OCI-LY1 (cell line): ENCODE data around the gene RAPGEF2.

Experiments
- H2AFZ ChIP-seq: fragments of 200-600 bp; sonication (generic), shearing (Covaris generic); 2 replicates; pipeline ENCODE4 v1.6.0; 2014; ENCODE audit warnings: antibody characterized with exemption, mild to moderate bottlenecking, low read length
- H3F3A ChIP-seq: fragments of 200-600 bp; sonication (generic), shearing (Covaris generic); 2 replicates; pipeline ENCODE4 v1.6.0; 2014; ENCODE audit warnings: mild to moderate bottlenecking, antibody characterized with exemption, low read length, moderate library complexity; ENCODE audit not compliant: insufficient read depth
- H3K27ac ChIP-seq: fragments of 200-600 bp; sonication (generic); 2 replicates; pipeline ENCODE4 v1.5.1; 2014; ENCODE audit warnings: low read length, mixed run types, mild to moderate bottlenecking, low read depth; ENCODE audit not compliant: poor library complexity, severe bottlenecking
- H3K27me3 ChIP-seq: fragments of 200-600 bp; sonication (generic); 2 replicates; pipeline ENCODE4 v1.6.0; 2014; ENCODE audit warnings: antibody characterized with exemption, mild to moderate bottlenecking, low read length, moderate library complexity; ENCODE audit not compliant: insufficient read depth
- H3K36me3 ChIP-seq: fragments of 200-600 bp; sonication (generic); 2 replicates; pipeline ENCODE4 v1.6.1; 2014; ENCODE audit warnings: mild to moderate bottlenecking, antibody characterized with exemption, low read length, moderate library complexity, mixed read lengths; ENCODE audit not compliant: insufficient read depth
- H3K4me1 ChIP-seq: fragments of 200-600 bp; sonication (generic); 2 replicates; pipeline ENCODE4 v1.5.1; 2014; ENCODE audit warnings: mild to moderate bottlenecking, low read length, moderate library complexity; ENCODE audit not compliant: insufficient read depth, severe bottlenecking
- H3K4me2 ChIP-seq: fragments of 200-600 bp; sonication (generic), shearing (Covaris generic); 2 replicates; pipeline ENCODE4 v1.6.1; 2014; ENCODE audit warnings: low read length
- H3K4me3 ChIP-seq: fragments of 200-600 bp; sonication (generic); 2 replicates; pipeline ENCODE4 v1.5.1; 2014; ENCODE audit warnings: low read length, low read depth, mild to moderate bottlenecking, mixed read lengths; ENCODE audit not compliant: poor library complexity, severe bottlenecking
- H3K79me2 ChIP-seq: fragments of 200-600 bp; shearing (Covaris generic); 2 replicates; pipeline ENCODE4 v1.6.1; 2016; ENCODE audit warnings: mixed run types, low read length, mixed read lengths; ENCODE audit not compliant: insufficient read depth
- H3K9ac ChIP-seq: fragments of 200-600 bp; sonication (generic), shearing (Covaris generic); 2 replicates; pipeline ENCODE4 v1.6.1; 2014; ENCODE audit warnings: mild to moderate bottlenecking, low read length, mixed read lengths
- H3K9me2 ChIP-seq: fragments of 200-600 bp; sonication (generic), shearing (Covaris generic); 2 replicates; pipeline ENCODE4 v1.6.1; 2014; ENCODE audit warnings: low read depth, mild to moderate bottlenecking, low read length, mixed read lengths
- H3K9me3 ChIP-seq: fragments of 200-600 bp; shearing (Covaris generic); 2 replicates; pipeline ENCODE4 v1.6.1; 2014; ENCODE audit warnings: low read length, mixed read lengths
- H4K20me1 ChIP-seq: fragments of 200-600 bp; sonication (generic), shearing (Covaris generic); 2 replicates; pipeline ENCODE4 v1.6.0; 2016; ENCODE audit warnings: mild to moderate bottlenecking, low read length; ENCODE audit not compliant: insufficient read depth
- EZH2 ChIP-seq: fragments of 200-600 bp; sonication (generic), shearing (Covaris generic); IDR thresholded peaks from 2 replicates; pipeline ENCODE4 v1.8.0; 2017; ENCODE audit warnings: borderline replicate concordance, mixed run types, mild to moderate bottlenecking, antibody characterized with exemption, low read length, moderate library complexity, mixed read lengths
- TF ChIP-seq, protein P1 (sequence below): fragments of 200-600 bp; sonication (generic), shearing (Covaris generic); IDR thresholded peaks from 2 replicates; pipeline ENCODE4 v1.5.1; 2017; ENCODE audit warnings: mild to moderate bottlenecking, antibody characterized with exemption, low read length, moderate library complexity, mixed read lengths

RAPGEF2 gene

GRCh38 chr4:159237975-159238374 is 135.1 kb downstream of the RAPGEF2 start:
- no peak for TF ChIP-seq EZH2
- TF ChIP-seq, protein P1, sequence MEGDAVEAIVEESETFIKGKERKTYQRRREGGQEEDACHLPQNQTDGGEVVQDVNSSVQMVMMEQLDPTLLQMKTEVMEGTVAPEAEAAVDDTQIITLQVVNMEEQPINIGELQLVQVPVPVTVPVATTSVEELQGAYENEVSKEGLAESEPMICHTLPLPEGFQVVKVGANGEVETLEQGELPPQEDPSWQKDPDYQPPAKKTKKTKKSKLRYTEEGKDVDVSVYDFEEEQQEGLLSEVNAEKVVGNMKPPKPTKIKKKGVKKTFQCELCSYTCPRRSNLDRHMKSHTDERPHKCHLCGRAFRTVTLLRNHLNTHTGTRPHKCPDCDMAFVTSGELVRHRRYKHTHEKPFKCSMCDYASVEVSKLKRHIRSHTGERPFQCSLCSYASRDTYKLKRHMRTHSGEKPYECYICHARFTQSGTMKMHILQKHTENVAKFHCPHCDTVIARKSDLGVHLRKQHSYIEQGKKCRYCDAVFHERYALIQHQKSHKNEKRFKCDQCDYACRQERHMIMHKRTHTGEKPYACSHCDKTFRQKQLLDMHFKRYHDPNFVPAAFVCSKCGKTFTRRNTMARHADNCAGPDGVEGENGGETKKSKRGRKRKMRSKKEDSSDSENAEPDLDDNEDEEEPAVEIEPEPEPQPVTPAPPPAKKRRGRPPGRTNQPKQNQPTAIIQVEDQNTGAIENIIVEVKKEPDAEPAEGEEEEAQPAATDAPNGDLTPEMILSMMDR: no peak
- Histone ChIP-seq H3K4me1 (no peaks in the 10 kb centered on the region), H3K9me2 (no peaks in the 10 kb centered on the region), H2AFZ (no peak overlapping the region), H3K79me2 (no peaks in the 10 kb centered on the region), H3K4me3 (no peak overlapping the region), H3F3A (no peaks in the 10 kb centered on the region), H3K4me2 (no peak overlapping the region), H3K9ac (no peak overlapping the region), H3K27ac (no peak overlapping the region), H3K27me3 (no peaks in the 10 kb centered on the region), H3K9me3 (no peaks in the 10 kb centered on the region), H3K36me3 (no peaks in the 10 kb centered on the region), H4K20me1 (no peaks in the 10 kb centered on the region)

- no peaks in the 10 kb centered on the region for H3K9me3 ChIP-seq
- H3F3A ChIP-seq: no peaks in the 10 kb centered on the region
- H3K4me3 ChIP-seq: no peak overlapping the region
- TF ChIP-seq EZH2: no peak
- TF ChIP-seq, protein P1: no peak
- no peaks in the 10 kb centered on the region for H3K27me3 ChIP-seq
- no peak overlapping the region for H3K9ac ChIP-seq
- H3K4me1 ChIP-seq: no peaks in the 10 kb centered on the region
- no peak overlapping the region for H3K4me2 ChIP-seq
- no peaks in the 10 kb centered on the region for H4K20me1 ChIP-seq
- no peaks in the 10 kb centered on the region for H3K36me3 ChIP-seq
- H2AFZ ChIP-seq: no peak overlapping the region
- no peaks in the 10 kb centered on the region for H3K79me2 ChIP-seq
- H3K27ac ChIP-seq: no peak overlapping the region
- H3K9me2 ChIP-seq: no peaks in the 10 kb centered on the region
Observed at GRCh38 chr4:159238631-159239030, 135.8 kb downstream of the RAPGEF2 start.

DNA sequence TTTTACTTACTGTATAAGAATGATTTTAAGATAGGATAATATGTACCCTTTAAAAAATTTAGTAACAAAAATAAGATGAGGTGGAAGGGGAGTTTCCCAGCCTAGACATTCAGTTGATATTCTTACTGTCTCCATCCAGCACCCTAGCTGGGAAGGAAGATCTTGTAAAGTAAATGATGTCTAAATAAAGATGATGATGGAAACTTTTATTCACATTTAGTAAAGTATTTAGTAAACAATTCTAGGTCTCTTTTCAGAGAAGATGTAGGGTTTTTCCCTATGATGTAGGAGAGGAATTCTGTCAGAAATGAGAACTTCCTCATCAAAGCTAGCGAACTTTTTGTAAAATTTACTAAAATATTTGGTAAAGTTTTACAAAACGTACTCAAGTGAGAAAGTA is 136.8 kb downstream of the RAPGEF2 start:
- Histone ChIP-seq H4K20me1 (no peaks in the 10 kb centered on the region), H3F3A (no peaks in the 10 kb centered on the region), H3K9me3 (no peaks in the 10 kb centered on the region), H3K9me2 (no peaks in the 10 kb centered on the region), H3K79me2 (no peaks in the 10 kb centered on the region), H2AFZ (no peak overlapping the region), H3K4me2 (no peak overlapping the region), H3K4me3 (no peak overlapping the region), H3K4me1 (no peaks in the 10 kb centered on the region), H3K9ac (no peak overlapping the region), H3K36me3 (no peaks in the 10 kb centered on the region), H3K27me3 (no peaks in the 10 kb centered on the region), H3K27ac (no peak overlapping the region)
- TF ChIP-seq EZH2: no peak
- TF ChIP-seq, protein P1: no peak
